ENCODE data around the gene IDE.
"Not testable (repeated sequence)": the region's sequence is repeated elsewhere in the genome, so short reads cannot be mapped to it uniquely, and the experiment has no call there.

- TF ChIP-seq EZH2 (IDR thresholded peaks at IDR 0.05; ENCODE audit: insufficient read depth, poor library complexity, severe bottlenecking); EZH2phosphoT487 (IDR thresholded peaks at IDR 0.05; ENCODE audit: insufficient read depth, low read depth): not testable (repeated sequence)
Observed at GRCh38 chr10:92402234-92402633, 171.7 kb downstream of the IDE start.

All from GM23248 (cell line).